Stimulated activated CD8-positive, alpha-beta memory T cell treated with anti-CD3 and anti-CD28 coated beads, Interleukin-12 subunit alpha, Interleukin-12 subunit beta, amount 100 ng/mL, for 24 hours (primary cell): ENCODE measurements around the gene NRM.

Source experiments
- DNase-seq: peaks from one replicate; pipeline ENCODE4 v3.0.0-alpha.2; 2020; ENCODE audit errors: extremely low read depth

Gene NRM

DNA sequence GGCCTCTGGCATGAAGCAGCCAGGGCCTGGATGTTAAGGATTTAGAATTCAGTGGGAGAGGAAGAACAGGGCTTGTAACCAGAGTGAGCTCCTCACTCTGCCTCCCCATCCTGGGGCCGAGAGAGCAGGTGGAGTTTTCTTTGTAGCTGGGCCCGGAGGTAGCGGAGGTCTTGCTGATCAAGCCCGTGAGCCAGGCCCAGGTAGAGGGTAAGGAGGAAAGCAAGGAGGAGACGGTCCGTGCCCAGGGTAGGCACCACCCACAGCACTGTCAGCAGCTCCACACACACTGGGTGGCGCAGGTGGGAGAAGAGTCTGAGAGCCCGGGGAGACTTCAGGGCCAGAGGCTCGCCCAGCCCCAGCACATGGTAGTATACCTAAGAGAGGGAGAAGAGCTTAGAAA is 2.2 kb downstream of the NRM start:
- DNase-seq, result no peak

DNA sequence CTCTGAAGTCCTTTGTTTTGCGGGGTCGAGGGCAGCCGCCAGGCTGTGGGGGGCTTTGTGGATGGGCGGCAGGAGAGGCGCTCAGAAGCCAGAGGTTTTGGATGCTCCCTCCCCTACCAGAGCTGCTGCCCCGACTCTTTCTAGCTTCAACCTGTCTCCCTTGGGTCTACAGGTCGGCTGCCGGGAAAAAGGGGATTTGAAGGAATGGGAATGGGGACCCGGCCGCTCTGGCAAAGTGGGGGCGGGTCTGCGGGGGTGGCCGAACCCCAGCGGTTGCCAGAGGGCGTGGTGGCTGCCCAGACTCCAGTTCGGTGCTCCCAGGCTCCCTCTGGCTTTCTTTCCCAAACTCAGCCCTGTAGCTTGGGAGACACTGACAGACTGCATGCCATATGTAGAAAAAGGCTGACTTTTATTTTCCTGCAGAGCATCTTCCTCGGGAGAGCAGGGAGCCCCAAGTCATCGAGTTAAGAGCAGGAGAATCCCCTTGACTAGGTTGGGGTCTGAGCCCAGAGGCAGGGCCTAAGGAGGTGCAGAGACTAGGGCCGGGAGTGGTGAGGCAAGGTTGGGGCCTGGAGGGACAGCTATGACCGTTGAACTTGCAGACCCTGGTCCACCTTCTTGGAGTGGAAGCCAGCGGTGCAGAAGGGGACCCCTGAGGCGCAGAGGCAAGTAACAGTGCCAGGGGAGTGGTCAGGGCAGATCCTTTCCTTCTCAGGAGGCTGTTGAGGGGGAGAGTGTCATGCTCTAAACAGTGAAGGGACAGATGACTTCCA is 2.9 kb downstream of the NRM start:
- DNase-seq, result no peak

DNA sequence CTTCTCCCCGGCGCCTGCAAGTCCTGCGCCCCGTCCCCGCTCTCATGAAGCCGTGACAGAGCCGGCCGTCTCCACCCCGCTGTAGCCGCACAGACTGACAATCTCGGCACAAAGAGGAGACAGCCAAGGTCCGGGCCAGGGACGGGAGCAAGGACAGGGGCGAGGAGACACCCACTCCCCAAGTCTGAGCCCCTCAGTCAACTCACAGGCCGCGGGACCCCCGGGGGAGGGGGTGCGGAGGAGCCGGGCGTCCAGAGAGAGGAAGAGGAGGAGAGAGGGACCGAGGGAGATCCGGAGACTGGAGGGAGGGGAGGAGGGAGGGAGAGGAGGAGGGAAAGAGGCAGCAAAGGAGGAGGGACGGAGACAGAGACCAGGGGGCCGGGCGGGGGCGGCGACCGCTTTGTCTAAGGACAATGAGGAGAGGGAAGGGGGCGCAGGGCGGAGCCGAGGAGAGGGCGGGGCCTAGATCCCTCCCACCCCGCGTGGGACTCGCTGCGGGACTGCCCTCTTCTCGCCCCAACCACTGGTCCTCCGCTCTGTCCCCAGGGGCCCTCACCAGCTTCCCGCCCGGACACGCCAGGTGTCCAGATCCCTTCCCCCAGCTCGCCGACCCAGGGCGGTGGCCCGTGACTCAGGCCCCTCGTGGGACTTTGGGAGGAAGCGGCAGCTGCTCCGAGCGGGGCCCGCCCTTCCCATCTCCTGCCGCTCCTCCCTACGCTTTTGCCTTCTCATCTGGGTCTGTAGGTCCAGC is 3.7 kb downstream of the NRM start:
- no peak for DNase-seq

DNA sequence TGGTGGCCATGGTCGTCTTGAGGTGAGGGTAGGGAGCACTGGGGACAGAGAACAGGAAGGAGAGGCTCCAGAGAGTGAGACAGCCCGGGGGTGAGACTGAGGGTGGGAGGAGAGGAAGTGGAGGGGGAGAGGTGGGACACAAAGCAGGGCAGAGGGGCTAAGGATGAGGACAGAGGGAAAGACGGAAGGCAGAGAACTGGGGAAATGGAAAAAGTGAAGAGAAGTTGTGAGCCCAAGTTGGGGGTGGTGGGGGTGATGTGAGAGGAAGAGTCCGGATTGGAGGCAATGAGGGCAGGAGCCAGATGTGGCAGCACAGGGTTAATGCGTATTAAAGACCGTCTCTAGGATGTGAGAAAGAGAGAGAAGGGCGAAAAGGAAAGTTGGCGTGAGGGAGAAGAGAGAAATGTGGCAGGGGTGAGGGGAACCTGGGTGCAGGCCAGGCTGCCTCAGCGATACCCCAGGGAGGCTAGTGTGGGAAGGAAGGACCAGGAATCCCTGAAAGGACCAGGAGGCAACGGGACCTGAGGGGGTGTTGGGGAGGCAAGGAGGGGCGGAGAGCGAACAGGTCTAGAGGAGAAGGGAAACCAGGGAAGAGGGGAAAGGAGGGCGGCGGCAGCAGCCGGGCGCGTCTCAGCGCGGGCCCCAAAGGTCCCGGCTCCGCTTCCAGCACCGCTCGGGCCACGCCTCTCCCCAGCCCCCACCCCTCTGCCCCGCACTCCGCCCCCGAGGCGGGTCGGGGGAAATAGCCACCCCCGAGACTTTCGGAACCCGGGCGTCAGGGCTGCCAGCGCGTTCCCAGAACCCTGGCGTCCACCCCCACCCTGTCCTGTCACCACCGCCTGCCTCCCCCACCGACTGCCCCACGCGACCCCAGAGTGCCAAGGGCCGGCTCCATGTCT is 4.5 kb downstream of the NRM start, which contains the start of gene PPP1R18:
TSS of gene PPP1R18 (minus strand) at position 637 of the 899 bp plus-strand sequence. CDS start at position 10, 627 bp downstream.
- DNase-seq, result peak; percentile 76

DNA sequence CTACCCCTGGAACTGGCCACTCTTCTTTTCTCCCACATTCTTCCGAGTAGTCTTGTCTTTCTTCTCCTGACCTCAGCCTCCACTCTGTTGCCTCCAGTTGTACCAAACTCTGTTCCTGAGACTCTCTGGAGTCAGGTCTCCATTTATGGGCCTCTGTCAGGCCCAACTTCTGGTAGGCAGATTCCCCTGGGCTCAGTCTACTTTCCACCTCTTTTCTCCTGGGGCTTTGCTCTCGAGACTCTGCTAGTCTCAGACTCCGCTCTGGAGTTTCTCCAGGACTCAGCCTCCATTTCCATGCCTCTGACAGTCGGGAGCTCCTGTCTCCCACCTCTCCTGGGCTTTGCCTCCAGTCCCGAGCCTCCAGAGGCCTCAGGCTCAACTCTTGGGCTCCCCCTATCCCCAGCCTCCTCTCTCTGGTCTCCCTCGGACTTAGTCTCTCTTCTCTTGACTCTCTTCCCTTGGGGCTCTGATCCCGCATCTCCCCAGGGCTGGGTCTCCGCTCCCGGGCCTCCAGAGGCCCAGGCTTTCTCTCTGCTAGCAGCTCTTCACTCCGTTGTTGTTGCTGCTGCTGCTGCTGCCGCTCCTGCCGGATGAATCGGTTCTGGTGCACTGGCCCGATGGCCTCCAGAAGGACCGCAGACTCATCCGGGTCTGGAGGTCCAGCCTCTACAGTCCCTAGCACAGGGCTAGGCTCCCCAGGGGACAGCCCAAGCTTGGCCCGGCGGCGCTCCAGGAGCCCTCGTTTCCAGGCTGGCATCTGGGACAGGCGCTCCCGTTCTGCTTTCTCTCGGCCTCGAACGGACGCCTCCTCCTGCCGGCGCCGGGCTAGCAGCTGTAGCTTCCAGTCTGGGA is 5.4 kb downstream of the NRM start:
- DNase-seq, result no peak

DNA sequence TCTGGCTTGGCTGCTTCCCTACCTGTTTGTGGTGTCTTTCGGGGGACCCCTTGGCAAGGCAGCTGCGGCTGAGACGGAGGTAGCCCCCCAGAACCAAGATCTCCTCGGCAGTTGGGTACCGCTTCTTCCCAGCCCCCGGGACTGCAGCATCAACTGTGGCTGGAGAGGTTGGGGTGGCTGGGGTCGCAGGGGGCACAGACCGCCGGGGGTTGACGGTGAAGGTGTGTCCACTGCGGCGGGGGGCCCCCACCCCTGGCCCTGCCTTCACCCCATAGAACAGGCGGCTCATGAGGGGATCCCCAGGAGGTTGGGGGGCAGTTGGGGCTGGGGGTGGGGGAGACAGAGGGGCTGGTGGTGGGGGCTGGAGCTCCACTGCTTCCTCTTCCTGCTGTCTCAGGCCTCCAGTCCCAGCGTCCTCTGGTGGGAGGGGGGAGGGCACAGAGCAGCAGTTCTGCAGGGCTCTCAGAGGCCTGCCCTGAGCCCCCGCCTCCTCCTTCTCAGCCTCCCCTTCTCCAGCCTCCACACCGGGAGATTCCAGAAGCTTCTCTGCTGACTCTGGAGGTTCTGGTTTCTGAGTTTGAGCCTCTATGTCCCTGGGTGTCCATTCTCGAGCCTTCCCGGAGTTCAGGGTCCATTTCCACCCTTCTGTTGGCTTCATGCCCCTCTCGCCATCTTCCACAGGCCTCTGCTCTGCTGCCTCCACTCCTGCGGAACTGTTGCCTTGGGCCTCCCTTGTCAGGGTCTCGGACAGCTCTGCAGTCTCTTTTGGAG is 6.2 kb downstream of the NRM start:
- no peak for DNase-seq

DNA sequence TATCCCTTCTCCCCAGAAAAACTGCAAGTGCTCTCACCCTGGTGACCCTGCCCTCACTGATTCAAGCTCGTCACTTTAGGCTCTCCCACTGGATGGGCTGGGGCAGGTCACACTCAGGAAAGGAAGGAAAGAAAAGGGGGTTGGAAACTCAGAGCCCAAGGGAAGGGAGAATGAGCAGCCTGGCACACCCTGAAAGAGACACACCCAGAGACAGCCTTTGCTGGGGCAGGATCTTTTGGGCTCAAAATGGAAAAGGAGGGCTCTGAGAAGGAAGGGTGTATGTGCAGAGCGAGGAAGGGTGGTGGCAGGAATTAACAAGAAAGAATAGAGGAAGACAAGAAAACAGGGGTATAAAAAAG is 6.8 kb downstream of the NRM start:
- no peak for DNase-seq

DNA sequence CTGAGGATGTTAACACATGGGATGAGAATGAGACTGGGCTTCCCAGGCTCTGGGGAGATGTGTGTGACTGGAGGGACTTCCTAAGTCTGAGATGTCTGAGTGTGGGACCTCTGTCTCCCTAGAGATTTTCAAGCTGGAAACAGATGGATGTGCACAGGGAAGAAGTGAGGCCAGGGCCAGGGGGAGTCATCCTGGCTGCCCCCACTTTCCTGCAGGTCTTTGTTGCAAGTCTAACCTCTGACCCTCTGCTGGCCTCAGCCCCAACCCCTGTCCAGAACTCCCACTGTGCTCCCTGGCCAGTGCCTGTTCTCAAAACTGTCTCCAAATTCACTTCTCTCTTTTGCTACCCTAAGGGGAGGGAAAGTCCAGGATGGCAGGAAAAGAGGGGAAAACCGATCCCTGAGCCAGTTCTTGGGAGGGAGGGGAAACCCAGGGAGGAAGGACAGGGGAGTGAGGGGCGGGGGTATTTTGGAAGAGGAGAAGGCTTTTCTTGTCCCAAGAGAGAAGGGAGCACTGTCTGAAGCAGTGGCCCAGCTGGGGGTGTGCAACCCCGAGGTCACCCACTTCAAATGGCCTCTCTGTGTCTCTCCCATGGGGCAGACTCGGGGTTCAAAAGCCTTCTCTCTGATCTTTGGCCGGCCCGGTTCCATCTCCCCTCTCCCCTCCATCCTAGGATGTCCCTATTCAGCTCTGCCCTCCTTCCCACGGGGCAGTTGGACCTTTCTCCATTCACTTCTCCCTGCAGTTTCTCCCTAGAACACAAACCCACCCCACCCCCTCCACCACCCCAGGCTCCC is 7.4 kb downstream of the NRM start:
- no peak for DNase-seq

DNA sequence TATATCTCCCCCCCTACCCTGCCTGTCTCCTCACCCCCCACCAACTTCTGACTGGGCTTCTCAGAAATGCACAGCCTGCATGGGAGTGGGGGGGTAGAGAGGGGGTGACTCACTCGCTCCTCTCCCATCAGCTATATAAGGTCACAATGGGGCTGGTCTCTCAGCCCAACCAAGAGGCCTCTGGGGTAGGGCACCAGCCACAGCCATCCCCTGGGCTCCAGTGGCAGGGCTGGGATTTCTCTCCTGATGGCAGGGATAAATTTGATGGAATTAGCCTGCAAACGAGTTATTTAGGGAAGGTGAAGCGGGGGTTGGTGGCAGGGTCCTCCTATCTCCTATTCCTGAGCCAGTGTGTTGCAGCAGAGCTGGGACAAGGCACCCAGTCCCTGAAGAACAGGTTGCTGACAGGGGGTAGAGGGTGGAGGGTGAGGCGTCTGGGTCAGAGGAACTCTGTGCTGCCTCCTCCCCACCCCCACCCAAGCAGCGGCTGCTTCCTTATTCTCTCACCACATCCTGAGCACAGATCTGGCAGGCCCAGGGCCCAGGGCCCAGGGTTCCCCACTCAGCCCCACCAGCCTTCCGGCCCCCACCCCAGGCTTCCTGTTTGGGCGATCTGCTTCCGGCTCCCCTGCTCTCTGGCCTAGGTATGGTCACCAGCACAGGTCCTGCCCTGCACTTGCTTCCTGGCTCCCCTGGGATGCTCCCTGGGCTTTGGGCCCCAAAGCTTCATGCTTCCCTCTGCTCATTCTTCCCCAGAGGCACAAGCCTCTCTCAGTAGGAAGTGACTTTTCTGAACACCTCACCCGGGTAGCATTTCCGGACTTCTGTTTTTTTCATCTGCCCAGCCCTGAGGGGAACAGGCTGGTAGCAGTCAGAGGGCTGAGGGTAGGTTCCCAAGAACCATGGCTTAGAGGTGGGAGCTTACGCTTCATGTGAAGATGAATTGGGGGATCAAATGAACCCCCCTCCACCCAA is 8.4 kb downstream of the NRM start:
- no peak for DNase-seq

DNA sequence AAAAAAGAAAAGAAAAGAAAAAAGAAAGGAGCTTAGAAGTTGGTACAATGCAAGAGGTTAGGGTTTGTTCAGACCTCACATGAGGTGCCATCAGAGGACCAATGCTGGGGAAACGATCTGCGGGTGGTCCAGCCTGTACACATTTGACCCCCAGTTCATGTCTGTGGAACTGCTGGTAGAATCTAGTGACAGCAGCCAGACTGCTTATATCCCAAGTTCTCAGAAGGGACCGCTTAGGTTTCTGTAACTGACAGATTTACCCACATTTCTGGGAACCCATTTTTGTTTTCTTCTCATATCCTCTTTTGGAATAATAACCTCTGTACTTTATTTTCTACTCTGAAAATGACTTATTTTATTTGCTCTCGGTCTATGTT is 9.0 kb downstream of the NRM start:
- no peak for DNase-seq

DNA sequence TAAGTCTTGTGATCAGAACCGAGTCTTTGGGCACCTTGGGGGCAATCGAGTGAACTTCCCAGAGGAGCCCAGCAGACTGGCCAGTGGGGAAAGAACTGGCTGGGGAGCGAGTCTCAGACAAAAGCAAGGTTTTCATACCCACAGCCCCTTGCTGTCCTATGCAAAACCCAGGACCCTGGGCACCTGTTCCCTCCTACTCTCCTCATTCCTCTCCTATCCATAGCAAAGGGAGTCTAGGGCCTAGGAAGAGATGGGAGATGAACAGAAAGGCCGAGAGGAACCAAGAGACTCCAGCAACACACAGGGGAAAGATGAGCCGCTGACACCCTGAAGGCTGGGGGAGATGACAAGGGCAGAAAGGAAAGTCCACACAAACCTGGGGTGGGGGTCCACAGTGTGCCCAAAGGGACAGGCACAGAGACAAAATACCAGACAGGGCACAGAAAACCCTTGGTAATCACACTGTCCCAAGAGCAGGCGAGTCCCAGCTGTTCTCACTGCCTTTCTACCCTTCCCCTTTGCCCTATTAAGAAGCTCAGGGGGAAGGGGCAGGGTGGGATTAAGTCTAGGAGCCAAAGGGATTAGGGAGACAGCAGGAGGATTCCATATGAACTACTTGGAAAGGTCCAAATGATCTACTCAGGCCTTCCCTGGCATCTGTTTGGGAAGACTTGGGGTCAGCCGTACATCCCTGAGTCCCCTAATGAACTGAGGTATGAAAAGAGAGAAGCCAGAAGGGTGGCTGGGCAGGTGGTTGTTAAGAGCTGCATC is 10.8 kb downstream of the NRM start:
- DNase-seq, result no peak

DNA sequence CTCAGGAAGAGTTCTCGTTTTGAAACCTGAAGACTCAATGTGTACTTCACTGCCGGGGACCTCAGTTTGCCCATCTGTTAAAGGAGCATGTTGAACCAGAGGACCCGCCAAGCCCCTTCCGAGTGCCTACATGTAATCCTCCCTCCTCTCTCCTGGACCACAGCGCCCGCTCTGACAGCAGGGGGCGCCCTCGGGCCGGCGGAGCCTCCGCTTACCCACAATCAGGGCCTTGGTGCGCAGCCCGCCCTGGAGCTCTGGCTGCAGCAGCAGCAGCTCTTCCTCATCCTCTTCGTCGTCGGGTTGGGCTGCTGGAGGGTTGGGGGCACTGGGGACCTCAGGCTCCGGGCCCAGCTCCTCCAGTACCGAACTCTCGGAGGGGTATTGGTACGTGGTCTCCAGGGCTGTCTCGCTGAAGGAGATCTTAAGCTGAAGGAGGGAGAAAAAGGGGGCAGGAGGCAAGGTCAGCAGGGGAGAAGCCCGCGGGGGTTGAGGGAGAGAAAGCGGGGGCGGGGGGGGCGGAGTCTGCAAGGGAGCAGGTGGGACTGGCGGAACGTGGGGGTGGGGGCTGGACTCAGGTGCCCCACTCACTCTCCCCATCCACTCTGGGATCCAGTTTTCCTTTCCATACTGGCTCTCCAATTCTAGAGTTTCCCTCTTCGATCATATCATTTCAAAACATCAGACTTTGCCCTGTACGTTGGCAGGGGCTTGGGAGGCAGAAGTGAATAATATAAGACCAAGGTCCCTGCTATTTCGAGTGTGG is 11.6 kb downstream of the NRM start:
- DNase-seq, result peak; percentile 76

DNA sequence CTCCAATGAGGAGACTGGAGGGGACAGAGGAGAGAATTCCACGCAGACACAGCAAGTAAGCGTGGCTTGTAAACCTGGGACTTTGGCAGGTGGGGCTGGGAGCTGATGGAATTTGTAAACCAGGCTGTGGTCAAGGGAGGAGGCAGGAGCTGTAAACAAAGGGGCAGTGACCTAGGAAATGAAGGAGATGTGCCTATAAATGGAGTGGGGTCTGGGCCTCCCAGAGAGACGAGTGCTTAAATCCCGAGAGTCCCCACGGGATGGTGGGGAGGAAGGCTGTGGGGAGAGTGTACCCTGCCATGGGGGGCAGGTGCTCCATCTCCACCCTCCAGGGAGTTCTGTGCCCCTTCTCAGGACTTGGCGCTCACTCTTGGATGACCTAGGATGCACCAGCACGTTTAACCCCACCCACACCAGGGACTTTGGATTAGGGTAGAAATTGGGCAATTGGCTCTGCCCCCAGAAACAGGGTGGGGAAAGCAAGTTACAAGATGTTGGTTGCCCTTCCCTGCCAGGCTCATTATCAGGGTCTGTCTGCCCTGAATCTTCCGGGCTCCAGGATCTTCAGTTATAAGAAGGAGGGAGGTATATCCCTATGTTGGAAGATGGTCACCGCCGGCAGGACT is 14.0 kb downstream of the NRM start:
- DNase-seq, result no peak

DNA sequence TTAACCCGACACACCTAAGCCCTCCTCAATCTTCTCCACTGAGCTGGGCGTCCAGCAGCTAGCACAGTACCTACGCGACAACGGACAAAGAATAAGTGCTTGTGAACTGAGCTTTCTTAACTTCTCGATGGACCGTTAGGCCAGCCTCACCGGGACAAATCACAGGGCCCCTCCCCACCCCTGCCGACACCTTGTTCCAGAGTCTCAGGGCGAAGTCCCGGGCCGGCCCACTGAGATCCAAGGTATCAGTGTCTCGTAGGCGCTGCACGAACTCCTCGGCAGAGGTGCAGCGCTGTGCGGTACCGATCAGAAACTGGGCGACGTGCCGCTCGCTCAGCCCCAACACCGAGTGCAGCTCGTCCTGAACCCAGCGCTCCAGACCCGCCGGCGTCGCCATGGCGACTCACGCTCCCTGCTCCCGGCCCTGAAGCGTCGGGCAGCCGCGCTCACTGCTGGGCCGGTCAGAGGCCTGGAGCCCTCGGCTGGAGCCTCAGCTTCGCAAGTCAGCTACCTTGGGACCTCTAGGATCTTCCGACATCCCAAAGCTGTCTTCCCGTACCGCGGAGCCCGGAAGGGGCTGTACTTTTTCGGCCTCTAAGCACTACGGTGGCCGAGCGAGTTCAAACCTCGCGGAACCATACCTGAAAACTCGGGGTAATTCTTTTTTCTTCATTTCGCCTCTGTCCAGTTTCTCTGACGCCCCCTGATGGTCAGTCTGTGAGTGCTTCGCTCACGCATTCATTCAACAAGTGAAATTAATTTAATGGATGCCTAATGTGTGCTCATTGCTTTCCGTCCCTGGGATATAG is 18.1 kb downstream of the NRM start, which contains the start of gene DHX16:
TSS of gene DHX16 (minus strand) at position 562 of the 809 bp plus-strand sequence. CDS start at position 397, 165 bp downstream.
- peak; percentile 74 for DNase-seq

DNA sequence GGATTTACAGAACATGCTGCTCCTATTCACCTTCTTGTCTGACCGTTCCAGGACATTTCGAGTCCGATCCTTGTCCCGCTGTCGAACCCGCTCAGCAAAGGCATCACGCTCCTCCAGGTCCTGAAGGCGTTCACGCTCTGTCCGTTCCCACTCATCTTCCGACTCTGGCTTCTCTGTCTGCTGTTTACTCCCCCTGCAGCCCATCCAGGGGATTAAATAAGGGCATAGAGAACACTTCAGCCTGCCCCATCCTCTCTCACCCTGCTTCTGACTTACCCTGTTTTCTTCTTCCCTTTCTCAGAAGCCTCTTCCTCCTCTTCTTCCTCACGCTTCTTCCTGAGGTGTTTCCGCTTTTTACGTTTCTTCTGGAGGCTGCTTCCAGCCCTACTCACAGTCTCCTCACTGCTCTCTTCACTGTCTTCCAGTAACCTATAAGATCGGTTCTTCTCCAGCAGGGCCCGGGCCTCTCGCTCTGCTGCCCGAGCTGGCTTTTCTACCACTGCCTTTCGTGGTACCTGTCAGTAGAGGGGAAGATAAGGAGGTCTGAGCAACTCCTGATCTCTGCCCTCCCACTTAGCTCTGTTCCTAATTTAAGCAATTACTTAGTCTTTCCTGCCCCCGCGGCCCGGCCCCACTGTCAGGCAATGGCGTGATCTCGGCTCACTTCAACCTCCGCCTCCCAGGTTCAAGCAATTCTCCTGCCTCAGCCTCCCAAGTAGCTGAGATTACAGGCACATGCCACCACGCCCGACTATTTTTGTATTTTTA is 19.8 kb downstream of the NRM start:
- no peak for DNase-seq
